ENCODE measurements around the gene SCMH1. TPM values are rescaled to one million over a fixed set of nuclear protein-coding genes. Genes with fewer than 3 reads are reported as not detected.
"Not testable (repeated sequence)": the region's sequence is repeated elsewhere in the genome, so short reads cannot be mapped to it uniquely, and the experiment has no call there.

The SCMH1 gene
- total RNA-seq, 2 experiments from 2014 or later = 24.2 to 24.7 TPM

GRCh38 chr1:41242342-41243078 lies 404 bp upstream of the SCMH1 start:
- peak; percentile 10 for DNase-seq
- ChIA-PET CTCF (interaction anchor here (0.9 to 1.5 kb wide), 2 partner anchors 16 to 139 kb away, joined by 3 read pairs; no protein-coding TSS in a partner anchor), POLR2A (no interaction called here)
- Mint-ChIP-seq H3K9me3 (no peaks in the 10 kb centered on the region), H3K27ac (peak overlapping the region; percentile 63), H3K4me1 (peaks cover 30% of the 10 kb centered on the region), H3K36me3 (ENCODE audit: low read depth) (peaks cover 3% of the 10 kb centered on the region), H3K27me3 (peaks cover 1% of the 10 kb centered on the region), H3K4me3 (peak overlapping the region; percentile 75)

GRCh38 chr1:41241354-41241748 lies 755 bp downstream of the SCMH1 start:
- H3K36me3 Mint-ChIP-seq (ENCODE audit: low read depth) = peaks cover 3% of the 10 kb centered on the region
- peak overlapping the region; percentile 79 for H3K4me3 Mint-ChIP-seq
- no peaks in the 10 kb centered on the region for H3K9me3 Mint-ChIP-seq
- ChIA-PET POLR2A (no interaction called here), CTCF (interaction anchor here (1.2 to 1.5 kb wide), 2 partner anchors 14 to 18 kb away, joined by 3 read pairs; no protein-coding TSS in a partner anchor)
- peak; percentile 37 for DNase-seq
- no peak overlapping the region for H3K27ac Mint-ChIP-seq
- no peaks in the 10 kb centered on the region for H3K27me3 Mint-ChIP-seq
- H3K4me1 Mint-ChIP-seq = peaks cover 30% of the 10 kb centered on the region

- Mint-ChIP-seq H3K27ac (peak overlapping the region; percentile 87), H3K27me3 (no peaks in the 10 kb centered on the region), H3K4me1 (peaks cover 30% of the 10 kb centered on the region), H3K36me3 (ENCODE audit: low read depth) (peaks cover 3% of the 10 kb centered on the region), H3K9me3 (no peaks in the 10 kb centered on the region), H3K4me3 (peak overlapping the region; percentile 79)
- no peak for DNase-seq
- POLR2A ChIA-PET = no interaction called here
- CTCF ChIA-PET = interaction anchor here (0.6 to 1.5 kb wide), 3 partner anchors 12 to 17 kb away, joined by 3 read pairs; no protein-coding TSS in a partner anchor
Observed at GRCh38 chr1:41240781-41241353, 1.2 kb downstream of the SCMH1 start.

- Mint-ChIP-seq H3K4me3 (peak overlapping the region; percentile 79), H3K27ac (peak overlapping the region; percentile 87), H3K36me3 (ENCODE audit: low read depth) (peaks cover 3% of the 10 kb centered on the region), H3K27me3 (no peaks in the 10 kb centered on the region), H3K4me1 (peaks cover 23% of the 10 kb centered on the region), H3K9me3 (no peaks in the 10 kb centered on the region)
- DNase-seq = peak; percentile 27
- ChIA-PET POLR2A (no interaction called here), CTCF (interaction anchor here (0.6 to 1.2 kb wide), 2 partner anchors 13 to 17 kb away, joined by 3 read pairs; no protein-coding TSS in a partner anchor)
Observed at GRCh38 chr1:41239988-41240610, 2.0 kb downstream of the SCMH1 start.

GRCh38 chr1:41238311-41238988 lies 3.7 kb downstream of the SCMH1 start:
- CTCF ChIA-PET = no interaction called here
- Mint-ChIP-seq H3K9me3 (no peaks in the 10 kb centered on the region), H3K4me1 (peaks cover 18% of the 10 kb centered on the region), H3K4me3 (no peak overlapping the region), H3K27me3 (no peaks in the 10 kb centered on the region), H3K36me3 (ENCODE audit: low read depth) (peaks cover 3% of the 10 kb centered on the region), H3K27ac (no peak overlapping the region)
- no peak for DNase-seq
- POLR2A ChIA-PET = no interaction called here

- Mint-ChIP-seq H3K9me3 (no peaks in the 10 kb centered on the region), H3K27ac (no peak overlapping the region), H3K4me3 (no peak overlapping the region), H3K27me3 (no peaks in the 10 kb centered on the region), H3K4me1 (peaks cover 12% of the 10 kb centered on the region), H3K36me3 (ENCODE audit: low read depth) (peaks cover 3% of the 10 kb centered on the region)
- ChIA-PET CTCF (no interaction called here), POLR2A (no interaction called here)
- DNase-seq = no peak
Observed at GRCh38 chr1:41236781-41237180, 5.3 kb downstream of the SCMH1 start.

- peaks cover 10% of the 10 kb centered on the region for H3K4me1 Mint-ChIP-seq
- H3K36me3 Mint-ChIP-seq (ENCODE audit: low read depth) = peaks cover 2% of the 10 kb centered on the region
- ChIA-PET POLR2A (no interaction called here), CTCF (interaction anchor here (1.4 kb wide), 1 partner anchor 16 kb away, joined by 4 read pairs; no protein-coding TSS in a partner anchor)
- no peak for DNase-seq
- no peak overlapping the region for H3K27ac Mint-ChIP-seq
- H3K9me3 Mint-ChIP-seq = no peaks in the 10 kb centered on the region
- no peaks in the 10 kb centered on the region for H3K27me3 Mint-ChIP-seq
- H3K4me3 Mint-ChIP-seq = no peak overlapping the region
Observed at GRCh38 chr1:41235893-41236292, 6.2 kb downstream of the SCMH1 start.

GRCh38 chr1:41233708-41234107 lies 8.4 kb downstream of the SCMH1 start:
- Mint-ChIP-seq H3K36me3 (ENCODE audit: low read depth) (peaks cover 6% of the 10 kb centered on the region), H3K4me1 (no peaks in the 10 kb centered on the region), H3K9me3 (peaks cover 2% of the 10 kb centered on the region), H3K4me3 (no peak overlapping the region), H3K27me3 (no peaks in the 10 kb centered on the region), H3K27ac (no peak overlapping the region)
- DNase-seq = no peak
- POLR2A ChIA-PET = no interaction called here
- CTCF ChIA-PET = no interaction called here

GRCh38 chr1:41232305-41232704 lies 9.8 kb downstream of the SCMH1 start:
- DNase-seq = no peak
- Mint-ChIP-seq H3K27me3 (no peaks in the 10 kb centered on the region), H3K4me3 (no peak overlapping the region), H3K9me3 (peaks cover 2% of the 10 kb centered on the region), H3K27ac (no peak overlapping the region), H3K36me3 (ENCODE audit: low read depth) (peaks cover 7% of the 10 kb centered on the region), H3K4me1 (no peaks in the 10 kb centered on the region)
- ChIA-PET POLR2A (no interaction called here), CTCF (interaction anchor here (0.6 kb wide), 1 partner anchor 661 kb away, joined by 7 read pairs; no protein-coding TSS in a partner anchor)

- CTCF ChIA-PET = interaction anchor here (0.6 to 1.4 kb wide), 2 partner anchors 11 to 152 kb away, joined by 3 to 6 read pairs; no protein-coding TSS in a partner anchor
- no peaks in the 10 kb centered on the region for H3K4me1 Mint-ChIP-seq
Observed at GRCh38 chr1:41230656-41231055, 11.4 kb downstream of the SCMH1 start.

GRCh38 chr1:41229219-41229618 lies 12.9 kb downstream of the SCMH1 start:
- H3K9me3 Mint-ChIP-seq; H3K27me3 Mint-ChIP-seq; CTCF ChIA-PET; H3K4me1 Mint-ChIP-seq; POLR2A ChIA-PET; H3K36me3 Mint-ChIP-seq (ENCODE audit: low read depth); H3K4me3 Mint-ChIP-seq; H3K27ac Mint-ChIP-seq; DNase-seq: not testable (repeated sequence)

More at GRCh38 chr1:41230656-41231055, 11.4 kb downstream of the SCMH1 start:
- POLR2A ChIA-PET = no interaction called here
- Mint-ChIP-seq H3K27ac (no peak overlapping the region), H3K36me3 (ENCODE audit: low read depth) (peaks cover 8% of the 10 kb centered on the region), H3K27me3 (no peaks in the 10 kb centered on the region), H3K9me3 (peaks cover 2% of the 10 kb centered on the region), H3K4me3 (no peak overlapping the region)
- DNase-seq = no peak

GRCh38 chr1:41226815-41227434 lies 15.2 kb downstream of the SCMH1 start:
- ChIA-PET POLR2A (no interaction called here), CTCF (interaction anchor here (1.0 kb wide), 1 partner anchor 15 kb away, joined by 3 read pairs; the partner anchor contains the start of gene SCMH1)
- no peak overlapping the region for H3K4me3 Mint-ChIP-seq
- H3K9me3 Mint-ChIP-seq = peaks cover 2% of the 10 kb centered on the region
- H3K4me1 Mint-ChIP-seq = peaks cover 10% of the 10 kb centered on the region
- H3K27me3 Mint-ChIP-seq = no peaks in the 10 kb centered on the region
- no peak overlapping the region for H3K27ac Mint-ChIP-seq
- no peak for DNase-seq
- peaks cover 8% of the 10 kb centered on the region for H3K36me3 Mint-ChIP-seq (ENCODE audit: low read depth)
